ENCODE data around the gene ARHGAP8. TPM values are rescaled to one million over a fixed set of nuclear protein-coding genes. Genes with fewer than 3 reads are reported as not detected.

Gene ARHGAP8
- polyA plus RNA-seq, 1 donor, result 16.2 TPM

DNA sequence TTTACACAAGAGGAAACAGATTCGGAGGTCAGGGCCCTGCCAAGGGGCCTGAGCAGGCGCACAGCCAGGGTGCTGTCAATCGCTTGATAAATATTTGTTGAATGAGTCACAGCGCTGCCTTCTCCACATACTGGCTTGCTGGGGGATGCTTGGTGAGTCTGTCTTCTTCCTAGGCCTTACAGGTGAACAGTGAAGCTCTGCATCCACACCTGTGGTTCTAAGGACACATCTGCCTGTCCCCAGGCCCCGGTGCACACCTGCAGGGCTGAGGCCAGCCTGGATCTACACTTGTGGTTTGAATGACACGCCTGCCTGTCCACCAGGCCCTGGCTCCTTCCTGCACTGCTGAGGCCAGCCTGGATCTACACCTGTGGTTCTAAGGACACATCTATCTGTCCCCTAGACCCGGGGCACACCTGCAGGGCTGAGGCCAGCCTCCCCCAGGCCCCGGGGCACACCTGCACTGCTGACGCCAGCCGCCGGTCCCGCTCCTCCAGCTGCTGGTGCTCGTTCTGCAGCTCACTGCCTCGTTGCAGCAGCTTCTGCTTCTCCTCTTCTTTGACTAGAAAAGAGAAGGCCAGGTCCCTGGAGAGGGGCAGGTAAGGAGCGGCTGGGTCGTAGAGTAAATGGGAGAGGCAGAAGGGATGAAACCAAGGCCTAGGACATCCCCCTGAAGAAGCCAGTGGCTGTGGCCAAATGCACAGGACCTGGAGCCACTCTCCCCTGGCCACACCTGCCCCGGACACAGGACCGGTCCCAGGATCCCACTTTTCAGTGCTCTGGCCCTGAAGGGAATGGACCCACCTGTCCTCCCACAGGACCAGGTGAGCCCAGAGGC, 132.8 kb downstream of the ARHGAP8 start:
- Histone ChIP-seq H3K27me3 (ENCODE audit: control insufficient read depth, insufficient read depth, low read length) (no peaks in the 10 kb centered on the region), H3K9me3 (ENCODE audit: control insufficient read depth, low read depth, low read length) (no peaks in the 10 kb centered on the region), H3K27ac (ENCODE audit: low read length) (no peak overlapping the region), H3K4me1 (ENCODE audit: control insufficient read depth, insufficient read depth, low read length) (no peaks in the 10 kb centered on the region), H3K36me3 (ENCODE audit: control insufficient read depth, insufficient read depth, low read length) (no peaks in the 10 kb centered on the region), H3K4me3 (ENCODE audit: low read length) (no peak overlapping the region)
- no CpG with 5 or more reads among the region's 18 CpGs for WGBS (ENCODE audit: insufficient coverage, low lambda C conversion rate)
- DNase-seq, result no peak

DNA sequence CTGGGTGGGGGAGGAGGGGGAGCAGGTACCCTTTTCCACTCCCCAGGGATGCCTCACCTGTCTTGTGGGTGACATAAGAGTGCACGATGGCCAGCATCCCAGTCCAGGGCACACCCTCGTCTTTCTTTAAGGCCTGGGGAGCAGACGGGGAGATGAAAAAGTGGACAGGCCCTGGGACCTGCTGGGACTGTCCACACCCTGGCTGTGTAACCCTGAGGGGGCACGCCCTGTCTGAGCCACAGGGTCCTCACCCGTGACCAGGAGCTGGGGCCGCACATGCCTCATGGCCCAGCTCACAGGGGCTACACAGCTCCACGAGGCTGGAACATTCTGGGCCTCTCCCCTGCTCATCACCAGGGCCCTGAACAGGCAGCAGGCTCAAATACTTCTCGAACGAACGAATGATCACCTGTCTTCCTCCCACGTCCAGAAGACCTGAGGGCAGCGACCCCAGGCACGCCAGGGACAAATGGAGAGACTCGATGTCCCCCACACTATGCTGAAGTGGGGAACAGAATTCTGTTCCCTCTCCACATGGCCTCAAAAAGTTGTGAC, 133.5 kb downstream of the ARHGAP8 start:
- H3K4me3 ChIP-seq (ENCODE audit: low read length), result no peak overlapping the region
- H3K9me3 ChIP-seq (ENCODE audit: control insufficient read depth, low read depth, low read length), result no peaks in the 10 kb centered on the region
- no peak overlapping the region for H3K27ac ChIP-seq (ENCODE audit: low read length)
- no peaks in the 10 kb centered on the region for H3K27me3 ChIP-seq (ENCODE audit: control insufficient read depth, insufficient read depth, low read length)
- no peaks in the 10 kb centered on the region for H3K36me3 ChIP-seq (ENCODE audit: control insufficient read depth, insufficient read depth, low read length)
- WGBS (ENCODE audit: insufficient coverage, low lambda C conversion rate), result no CpG with 5 or more reads among the region's 14 CpGs
- H3K4me1 ChIP-seq (ENCODE audit: control insufficient read depth, insufficient read depth, low read length), result no peaks in the 10 kb centered on the region
- DNase-seq, result no peak

DNA sequence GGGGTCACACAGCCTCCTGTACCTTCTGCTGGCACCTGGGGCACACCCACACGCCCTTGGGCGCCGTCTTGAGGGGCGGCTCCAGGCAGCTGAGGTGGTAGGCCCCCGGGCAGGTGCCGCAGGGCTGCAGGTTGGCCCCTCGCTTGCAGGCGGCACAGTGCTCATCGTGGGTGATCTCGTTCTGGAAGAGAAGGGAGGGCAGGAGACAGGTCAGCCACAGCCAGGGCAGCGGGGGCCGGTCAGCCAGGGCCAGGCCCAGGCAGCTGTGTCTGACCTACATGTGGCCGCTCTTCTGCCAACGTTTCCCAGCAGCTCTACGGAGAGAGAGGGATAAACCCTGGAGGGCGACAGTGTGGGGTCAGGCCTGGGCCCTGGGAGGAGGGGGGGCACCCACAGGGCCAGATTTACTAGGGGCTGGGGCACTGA, 135.6 kb downstream of the ARHGAP8 start:
- no peak for DNase-seq
- Histone ChIP-seq H3K27me3 (ENCODE audit: control insufficient read depth, insufficient read depth, low read length) (no peaks in the 10 kb centered on the region), H3K9me3 (ENCODE audit: control insufficient read depth, low read depth, low read length) (no peaks in the 10 kb centered on the region), H3K4me3 (ENCODE audit: low read length) (no peak overlapping the region), H3K4me1 (ENCODE audit: control insufficient read depth, insufficient read depth, low read length) (no peaks in the 10 kb centered on the region), H3K27ac (ENCODE audit: low read length) (no peak overlapping the region), H3K36me3 (ENCODE audit: control insufficient read depth, insufficient read depth, low read length) (no peaks in the 10 kb centered on the region)
- WGBS (ENCODE audit: insufficient coverage, low lambda C conversion rate), result no CpG with 5 or more reads among the region's 16 CpGs

DNA sequence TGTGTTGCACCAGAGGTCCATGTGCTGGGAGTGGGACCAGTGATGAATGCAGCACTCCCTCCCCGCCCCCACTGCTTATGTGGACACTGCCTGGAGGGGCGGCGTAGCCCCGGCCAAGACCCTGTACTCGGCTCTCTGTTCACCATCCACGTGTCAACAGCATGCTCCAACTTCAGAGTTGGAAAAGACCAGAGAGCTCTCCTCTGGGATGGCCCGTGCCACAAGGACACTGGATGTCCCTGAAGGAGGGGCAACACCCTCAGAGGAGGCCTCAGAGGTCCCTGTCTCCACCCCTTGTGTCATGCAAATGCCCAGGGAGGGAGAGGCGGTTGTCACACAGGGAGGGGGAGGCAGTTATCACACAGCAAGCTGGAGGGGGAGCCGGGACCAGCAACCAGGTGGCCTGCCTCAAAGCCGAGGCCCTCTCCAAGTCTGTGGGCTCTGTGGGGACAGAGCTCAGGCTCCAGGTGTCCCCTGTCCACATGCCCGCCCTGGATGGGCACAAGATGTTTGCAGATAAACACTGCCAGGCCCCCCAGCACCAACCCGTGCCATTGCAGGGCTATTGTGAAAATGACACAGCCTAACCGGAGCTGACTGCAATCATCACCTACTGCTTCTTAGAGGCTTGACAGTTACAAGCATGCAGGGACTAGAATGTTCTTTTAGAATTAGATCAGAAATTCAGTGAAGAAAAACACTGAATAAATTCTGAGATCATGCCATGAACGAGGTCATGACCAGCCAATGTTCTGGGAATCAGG, 136.3 kb downstream of the ARHGAP8 start:
- no CpG with 5 or more reads among the region's 14 CpGs for WGBS (ENCODE audit: insufficient coverage, low lambda C conversion rate)

DNA sequence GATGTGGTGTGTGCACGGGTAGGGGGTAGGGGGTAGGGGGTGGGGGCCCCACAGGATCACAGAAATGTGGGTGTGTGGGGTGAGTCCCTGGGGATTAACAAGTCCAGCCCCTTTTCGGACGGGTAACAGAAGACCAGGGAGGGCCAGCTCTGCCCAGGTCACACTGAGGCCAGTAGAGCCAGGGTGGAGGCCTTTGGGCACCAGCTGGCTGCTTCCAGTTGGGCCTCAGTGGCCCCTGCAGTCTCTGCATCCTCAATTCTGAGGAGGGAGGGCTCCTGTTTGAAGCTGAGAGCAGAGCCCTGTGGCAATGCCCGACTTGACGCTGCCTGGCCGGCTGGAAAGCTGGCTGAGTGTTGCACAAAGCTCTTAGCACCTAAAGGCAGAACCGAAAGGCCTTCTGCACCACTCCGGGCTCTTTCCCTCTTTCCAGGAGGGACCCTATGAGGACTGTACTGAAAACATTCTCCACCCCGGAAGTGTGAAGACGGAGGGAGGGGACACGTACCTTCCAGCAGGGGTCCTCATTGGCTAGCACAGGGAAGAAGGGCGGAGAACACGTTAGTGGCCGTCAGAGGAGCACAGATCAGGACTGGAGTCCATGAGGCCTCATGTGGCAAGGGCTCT, 137.0 kb downstream of the ARHGAP8 start:
- Histone ChIP-seq H3K27me3 (ENCODE audit: control insufficient read depth, insufficient read depth, low read length) (no peaks in the 10 kb centered on the region), H3K9me3 (ENCODE audit: control insufficient read depth, low read depth, low read length) (no peaks in the 10 kb centered on the region), H3K27ac (ENCODE audit: low read length) (no peak overlapping the region), H3K4me1 (ENCODE audit: control insufficient read depth, insufficient read depth, low read length) (no peaks in the 10 kb centered on the region), H3K36me3 (ENCODE audit: control insufficient read depth, insufficient read depth, low read length) (no peaks in the 10 kb centered on the region), H3K4me3 (ENCODE audit: low read length) (no peak overlapping the region)
- DNase-seq, result no peak
- WGBS (ENCODE audit: insufficient coverage, low lambda C conversion rate), result no CpG with 5 or more reads among the region's 14 CpGs

More for the DNA sequence above, 136.3 kb downstream of the ARHGAP8 start:
- no peak overlapping the region for H3K4me3 ChIP-seq (ENCODE audit: low read length)
- no peaks in the 10 kb centered on the region for H3K36me3 ChIP-seq (ENCODE audit: control insufficient read depth, insufficient read depth, low read length)
- no peaks in the 10 kb centered on the region for H3K27me3 ChIP-seq (ENCODE audit: control insufficient read depth, insufficient read depth, low read length)
- H3K9me3 ChIP-seq (ENCODE audit: control insufficient read depth, low read depth, low read length), result no peaks in the 10 kb centered on the region
- no peak for DNase-seq
- H3K4me1 ChIP-seq (ENCODE audit: control insufficient read depth, insufficient read depth, low read length), result no peaks in the 10 kb centered on the region
- no peak overlapping the region for H3K27ac ChIP-seq (ENCODE audit: low read length)

DNA sequence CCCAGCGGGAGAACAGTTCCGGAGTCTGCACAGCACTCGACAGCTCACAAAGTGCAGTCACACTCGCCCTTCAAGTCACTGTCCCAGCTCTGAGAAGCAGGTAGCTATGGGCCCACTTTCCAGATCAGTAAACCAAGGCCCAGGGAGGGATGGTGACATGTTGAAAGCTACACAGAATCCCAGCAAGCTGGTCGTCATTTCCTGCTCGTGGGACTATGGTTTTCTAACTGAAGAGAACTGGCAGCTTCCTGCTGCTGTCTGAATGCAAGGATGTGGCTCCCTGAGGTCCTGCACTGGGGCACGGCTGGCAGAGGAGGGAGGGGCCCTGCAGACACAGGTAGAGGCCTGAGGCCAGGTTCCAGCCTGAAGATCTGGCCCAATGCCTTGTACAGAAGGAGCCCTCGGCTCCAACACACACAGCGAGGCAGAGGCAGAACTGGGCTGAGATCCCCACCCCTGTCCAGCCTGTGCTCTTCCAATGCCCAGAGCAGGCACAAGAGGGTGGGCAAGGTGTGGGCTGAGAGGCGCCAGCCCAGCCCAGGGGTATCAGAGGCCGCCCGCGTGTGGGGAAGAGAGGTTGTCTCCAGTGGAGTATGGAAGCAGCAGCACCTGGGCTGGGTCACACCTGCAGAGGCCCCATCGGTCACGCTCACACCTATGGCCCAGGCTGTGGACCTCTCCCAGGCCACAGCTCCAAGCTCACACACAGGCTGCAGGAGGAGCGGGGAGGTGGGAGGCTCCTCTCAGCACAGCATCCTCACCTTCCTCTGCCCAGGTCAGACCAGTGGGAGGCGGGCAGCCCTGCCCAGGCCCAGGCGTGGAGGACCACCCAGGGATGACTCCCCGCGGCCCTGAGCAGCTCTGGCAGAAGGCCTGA, 138.3 kb downstream of the ARHGAP8 start:
- DNase-seq, result no peak
- H3K27me3 ChIP-seq (ENCODE audit: control insufficient read depth, insufficient read depth, low read length), result no peaks in the 10 kb centered on the region
- no peaks in the 10 kb centered on the region for H3K4me1 ChIP-seq (ENCODE audit: control insufficient read depth, insufficient read depth, low read length)
- no CpG with 5 or more reads among the region's 20 CpGs for WGBS (ENCODE audit: insufficient coverage, low lambda C conversion rate)
- H3K9me3 ChIP-seq (ENCODE audit: control insufficient read depth, low read depth, low read length), result no peaks in the 10 kb centered on the region
- H3K36me3 ChIP-seq (ENCODE audit: control insufficient read depth, insufficient read depth, low read length), result no peaks in the 10 kb centered on the region
- H3K27ac ChIP-seq (ENCODE audit: low read length), result no peak overlapping the region
- H3K4me3 ChIP-seq (ENCODE audit: low read length), result no peak overlapping the region

DNA sequence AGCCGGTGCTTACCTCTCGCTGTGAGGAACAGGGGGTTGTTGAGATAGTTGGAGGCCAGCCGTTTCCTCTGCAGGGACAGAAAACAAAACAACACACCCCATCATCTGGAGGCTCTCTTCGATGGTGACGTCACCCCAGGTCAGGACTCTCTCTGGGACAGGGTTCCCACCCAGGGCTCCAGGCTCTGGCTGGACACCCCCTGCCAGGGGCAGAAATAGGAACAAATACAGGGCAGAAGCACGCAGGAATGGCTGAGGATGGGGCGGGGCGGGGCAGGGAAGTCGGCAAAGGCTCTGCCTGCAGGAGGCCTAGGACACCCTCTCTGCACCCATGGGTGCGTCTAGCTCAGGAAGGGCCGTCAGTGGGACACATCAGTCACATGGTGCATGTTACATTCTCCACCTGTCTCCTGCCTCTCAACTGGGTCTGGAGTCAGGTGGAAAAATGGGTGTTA, 138.9 kb downstream of the ARHGAP8 start:
- Histone ChIP-seq H3K27ac (ENCODE audit: low read length) (no peak overlapping the region), H3K9me3 (ENCODE audit: control insufficient read depth, low read depth, low read length) (no peaks in the 10 kb centered on the region), H3K4me1 (ENCODE audit: control insufficient read depth, insufficient read depth, low read length) (no peaks in the 10 kb centered on the region), H3K4me3 (ENCODE audit: low read length) (no peak overlapping the region), H3K36me3 (ENCODE audit: control insufficient read depth, insufficient read depth, low read length) (no peaks in the 10 kb centered on the region), H3K27me3 (ENCODE audit: control insufficient read depth, insufficient read depth, low read length) (no peaks in the 10 kb centered on the region)
- DNase-seq, result no peak
- no CpG with 5 or more reads among the region's 11 CpGs for WGBS (ENCODE audit: insufficient coverage, low lambda C conversion rate)

DNA sequence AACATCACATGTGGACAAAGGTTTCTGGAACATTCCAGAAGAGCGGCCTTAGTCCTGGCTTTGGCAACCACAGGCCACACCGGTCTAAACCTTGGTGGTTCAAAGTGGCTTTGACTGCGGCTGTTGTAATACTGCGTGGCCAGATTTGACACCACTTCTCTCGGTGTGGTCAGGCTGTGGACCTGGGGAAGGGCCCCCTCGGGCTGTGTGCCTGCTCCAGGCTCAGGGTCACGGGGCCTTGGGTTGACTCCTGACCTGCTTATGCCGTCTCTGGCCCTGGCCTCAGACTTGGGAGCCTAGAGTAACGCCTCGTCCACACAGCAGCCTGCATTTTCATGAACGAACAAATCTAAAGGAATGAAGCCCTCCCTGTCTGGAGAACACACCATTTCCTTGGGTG, 139.4 kb downstream of the ARHGAP8 start:
- no peaks in the 10 kb centered on the region for H3K4me1 ChIP-seq (ENCODE audit: control insufficient read depth, insufficient read depth, low read length)
- H3K36me3 ChIP-seq (ENCODE audit: control insufficient read depth, insufficient read depth, low read length), result no peaks in the 10 kb centered on the region
- no peak overlapping the region for H3K4me3 ChIP-seq (ENCODE audit: low read length)
- no peak for DNase-seq
- no peaks in the 10 kb centered on the region for H3K27me3 ChIP-seq (ENCODE audit: control insufficient read depth, insufficient read depth, low read length)
- no peak overlapping the region for H3K27ac ChIP-seq (ENCODE audit: low read length)
- no CpG with 5 or more reads among the region's 11 CpGs for WGBS (ENCODE audit: insufficient coverage, low lambda C conversion rate)
- H3K9me3 ChIP-seq (ENCODE audit: control insufficient read depth, low read depth, low read length), result no peaks in the 10 kb centered on the region

DNA sequence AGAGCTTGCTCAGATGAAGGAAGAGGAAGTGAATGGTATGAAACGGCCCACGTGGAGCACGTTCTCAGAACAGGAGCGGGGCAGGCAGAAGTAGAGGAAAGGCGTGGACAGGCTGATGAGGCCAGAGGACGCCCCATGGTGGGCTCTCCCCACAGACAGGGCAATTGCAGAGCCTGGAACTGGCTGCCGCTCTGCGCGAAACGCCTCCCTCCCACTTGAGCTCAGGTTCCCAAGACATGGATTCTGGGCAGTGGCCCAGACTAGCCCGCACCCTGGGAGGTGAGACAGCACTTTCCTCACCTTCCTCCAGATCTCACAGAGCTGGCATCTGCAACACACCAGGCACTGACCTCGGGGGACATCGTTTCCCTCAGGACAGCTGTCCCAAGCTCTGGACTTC, 139.9 kb downstream of the ARHGAP8 start:
- H3K9me3 ChIP-seq (ENCODE audit: control insufficient read depth, low read depth, low read length), result no peaks in the 10 kb centered on the region
- H3K4me1 ChIP-seq (ENCODE audit: control insufficient read depth, insufficient read depth, low read length), result no peaks in the 10 kb centered on the region
- no peak overlapping the region for H3K27ac ChIP-seq (ENCODE audit: low read length)
- no peaks in the 10 kb centered on the region for H3K36me3 ChIP-seq (ENCODE audit: control insufficient read depth, insufficient read depth, low read length)
- no CpG with 5 or more reads among the region's 13 CpGs for WGBS (ENCODE audit: insufficient coverage, low lambda C conversion rate)
- no peaks in the 10 kb centered on the region for H3K27me3 ChIP-seq (ENCODE audit: control insufficient read depth, insufficient read depth, low read length)
- DNase-seq, result no peak
- H3K4me3 ChIP-seq (ENCODE audit: low read length), result no peak overlapping the region

All from large intestine (tissue), 3 donors.